Measurements from ENCODE around the gene ZNF134. TPM values are rescaled to one million over a fixed set of nuclear protein-coding genes. Genes with fewer than 3 reads are reported as not detected.

ZNF134 gene
- total RNA-seq: 21.2 TPM

DNA sequence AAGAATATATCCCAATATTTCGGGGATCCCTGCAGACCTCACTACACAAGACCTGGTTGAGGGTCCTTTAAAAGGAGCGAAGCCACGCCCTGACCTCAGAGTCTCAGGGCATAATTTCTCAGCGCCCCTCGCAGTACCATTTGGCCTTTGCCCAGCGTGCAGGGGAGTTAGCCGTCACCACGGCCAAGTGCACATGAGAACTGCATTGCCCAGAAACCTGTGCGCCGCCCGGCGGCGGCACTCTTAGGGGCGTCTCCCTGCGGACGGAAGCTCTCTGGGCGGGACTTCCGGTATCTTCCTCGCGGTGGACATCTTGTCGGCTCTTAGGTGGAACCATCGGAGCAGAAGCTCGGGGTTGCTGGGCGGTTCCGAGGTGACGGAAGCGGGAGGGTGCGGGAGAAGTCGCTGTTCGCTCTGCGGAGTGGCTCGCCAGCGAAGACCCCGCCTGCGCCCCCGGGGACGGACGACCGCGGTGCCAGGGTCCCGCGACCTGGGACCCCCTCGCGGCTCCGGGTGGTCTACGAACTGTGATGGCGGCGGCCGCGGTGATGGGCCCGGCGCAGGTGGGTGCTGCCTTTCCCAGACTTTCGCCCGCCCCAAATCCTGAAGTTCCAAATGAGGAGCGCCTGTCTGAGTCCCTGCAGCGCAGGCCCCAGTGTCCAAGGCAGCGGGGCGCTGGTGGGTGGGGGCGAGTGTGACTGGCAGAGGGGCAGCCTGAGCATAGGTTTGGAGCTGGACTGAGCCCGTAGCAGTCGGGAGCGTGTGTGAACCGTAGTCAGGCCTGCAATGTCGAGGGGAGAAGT lies at the start of gene ZNF134:
Gene ZNF134 (plus strand): TSS at position 302 of the 803 bp plus-strand sequence. CDS start 5,227 bp downstream, outside the sequence.
- DNase-seq: peak; percentile 84

DNA sequence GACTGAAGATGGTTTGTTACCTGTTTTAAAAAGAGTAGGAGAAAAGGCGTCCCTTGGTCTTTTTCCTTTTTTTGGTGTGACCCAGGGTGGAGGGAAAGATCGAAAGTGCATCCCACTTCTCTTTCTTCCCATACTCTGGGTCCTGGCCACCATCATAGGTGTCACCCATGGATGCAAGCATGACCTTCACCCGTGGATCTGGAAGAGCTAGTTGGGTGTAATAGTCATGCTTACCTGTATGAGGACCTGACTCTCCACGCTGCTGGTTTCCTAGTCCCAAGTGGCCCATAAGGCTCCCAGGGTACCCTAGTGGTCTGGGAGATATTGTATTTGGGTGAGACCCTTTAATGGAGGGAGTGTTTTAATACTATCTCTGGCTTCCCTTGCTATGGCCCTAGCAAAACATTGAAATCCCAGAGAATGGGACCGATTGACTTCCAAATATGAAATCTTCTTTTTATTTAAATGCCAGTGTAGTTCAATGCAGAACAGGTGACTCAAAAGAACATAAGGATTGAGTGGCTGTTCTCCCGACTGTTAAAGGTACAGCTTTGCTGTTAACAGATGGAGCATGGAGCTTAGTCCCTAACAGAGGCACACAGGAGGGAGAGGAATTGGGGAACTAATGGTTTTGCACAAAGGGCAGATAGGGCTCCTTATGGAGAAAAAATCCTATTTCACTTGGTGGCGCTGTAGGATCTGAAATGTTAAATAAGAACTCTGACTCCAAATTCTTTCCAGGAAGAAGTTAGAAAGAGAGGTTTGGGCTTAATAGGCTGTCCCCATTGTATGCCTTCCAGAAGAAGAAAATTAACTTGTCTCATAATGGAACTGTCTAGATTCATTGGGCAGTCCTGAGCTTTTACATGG lies 47.4 kb upstream of the ZNF134 start:
- no peak for DNase-seq

DNA sequence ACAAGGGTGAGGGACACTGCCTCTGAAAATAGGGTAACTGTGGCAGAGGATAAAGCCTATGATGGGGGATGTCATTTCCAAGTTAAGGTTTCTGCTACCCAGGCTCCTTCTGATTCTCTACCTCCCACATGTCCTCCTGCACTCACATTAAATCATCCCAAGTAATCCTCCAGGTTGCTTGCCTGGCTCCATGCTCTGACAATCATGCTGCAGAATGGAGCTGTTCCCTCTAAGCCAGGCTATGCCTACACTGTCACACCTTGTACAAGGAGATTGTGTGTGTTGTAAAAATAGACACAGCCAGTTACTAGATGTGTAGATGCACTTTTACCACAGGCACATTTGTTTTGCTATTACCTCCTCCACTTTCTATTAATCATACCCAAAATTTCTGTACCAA lies 43.3 kb upstream of the ZNF134 start:
- no peak for DNase-seq

DNA sequence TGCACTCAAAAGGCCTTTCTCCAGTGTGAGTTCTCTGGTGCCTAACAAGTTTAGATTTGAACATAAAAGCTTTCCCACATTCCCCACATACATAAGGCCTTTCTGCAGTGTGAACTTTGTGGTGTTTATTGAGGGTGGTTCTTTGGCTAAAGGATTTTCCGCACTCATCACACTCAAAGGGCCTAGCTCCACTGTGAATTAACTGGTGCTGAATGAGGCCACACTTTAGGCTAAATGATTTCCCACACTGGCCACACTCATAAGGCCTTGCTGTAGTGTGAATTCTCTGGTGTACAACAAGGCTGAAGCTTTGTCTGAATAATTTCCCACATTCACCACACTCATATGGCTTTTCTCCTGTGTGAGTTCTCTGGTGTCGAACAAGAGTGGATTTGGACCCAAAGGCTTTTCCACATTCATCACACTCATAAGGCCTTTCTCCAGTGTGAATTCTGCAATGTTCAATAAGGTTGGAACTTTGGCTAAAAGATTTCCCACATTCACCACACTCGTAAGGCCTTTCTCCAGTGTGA lies 41.6 kb upstream of the ZNF134 start:
- DNase-seq: no peak

DNA sequence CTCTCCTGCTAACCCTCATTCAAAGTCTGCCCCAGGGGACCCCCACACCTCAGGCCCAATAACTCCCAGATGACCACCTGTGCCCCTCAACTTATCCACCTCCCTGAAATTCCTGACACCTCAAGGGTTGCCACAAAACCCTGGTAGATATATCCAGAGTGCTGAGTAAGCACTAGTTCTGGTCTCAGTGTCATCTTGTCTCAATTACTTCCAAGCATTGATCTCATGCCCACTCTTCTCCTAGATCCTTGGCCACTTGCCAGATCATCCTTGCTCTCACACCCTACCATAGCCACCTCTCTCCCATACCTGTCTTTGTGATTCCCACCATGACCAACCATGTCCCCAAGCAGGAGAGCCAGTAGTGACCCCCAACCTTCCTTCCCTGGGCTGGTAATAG lies 37.4 kb upstream of the ZNF134 start:
- DNase-seq: no peak

- DNase-seq: peak; percentile 99
Measured at GRCh38 chr19:57578487-57579205, 35.4 kb upstream of the ZNF134 start, which contains the start of gene ZNF416. Gene ZNF416, minus strand, starts transcription at chr19:57578911. Its CDS starts 207 bp downstream, at chr19:57578704.

DNA sequence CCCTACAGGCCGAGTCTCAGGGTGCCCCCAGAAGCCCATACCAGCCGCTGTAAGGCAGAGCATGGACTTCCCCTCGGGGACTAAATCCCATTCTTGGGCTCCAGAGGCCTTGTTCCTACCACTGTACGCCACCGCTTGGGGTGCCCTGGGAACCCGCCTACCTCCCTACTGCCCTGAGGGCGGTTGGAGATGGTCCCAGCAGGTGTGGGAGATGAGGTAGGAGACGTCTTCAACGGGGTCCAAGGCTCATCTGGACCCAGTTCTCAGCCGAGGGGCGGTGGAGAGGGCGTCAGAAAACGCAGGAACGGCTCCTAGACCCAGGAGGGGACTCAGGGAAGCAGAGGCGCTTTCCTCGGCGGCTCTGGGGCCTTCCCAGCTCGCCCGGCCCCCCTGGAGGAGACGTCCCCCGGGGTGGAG lies 30.9 kb upstream of the ZNF134 start:
- DNase-seq: no peak

- peak; percentile 93 for DNase-seq
Measured at GRCh38 chr19:57583521-57584416, 30.3 kb upstream of the ZNF134 start, which contains the start of gene ZIK1. Gene ZIK1, plus strand, starts transcription at chr19:57584145. Its CDS starts 212 bp downstream, at chr19:57584357.

- no peak for DNase-seq
Measured at GRCh38 chr19:57587529-57587928, 26.5 kb upstream of the ZNF134 start.

- no peak for DNase-seq
Measured at GRCh38 chr19:57599377-57599760, 14.7 kb upstream of the ZNF134 start.

- DNase-seq: peak; percentile 90
Measured at GRCh38 chr19:57599761-57600383, 14.2 kb upstream of the ZNF134 start, which contains the start of gene ZNF530. Gene ZNF530, plus strand, starts transcription at chr19:57599885. Its CDS starts 4,461 bp downstream, at chr19:57604346.

- DNase-seq: no peak
Measured at GRCh38 chr19:57606931-57607330, 7.1 kb upstream of the ZNF134 start.

DNA sequence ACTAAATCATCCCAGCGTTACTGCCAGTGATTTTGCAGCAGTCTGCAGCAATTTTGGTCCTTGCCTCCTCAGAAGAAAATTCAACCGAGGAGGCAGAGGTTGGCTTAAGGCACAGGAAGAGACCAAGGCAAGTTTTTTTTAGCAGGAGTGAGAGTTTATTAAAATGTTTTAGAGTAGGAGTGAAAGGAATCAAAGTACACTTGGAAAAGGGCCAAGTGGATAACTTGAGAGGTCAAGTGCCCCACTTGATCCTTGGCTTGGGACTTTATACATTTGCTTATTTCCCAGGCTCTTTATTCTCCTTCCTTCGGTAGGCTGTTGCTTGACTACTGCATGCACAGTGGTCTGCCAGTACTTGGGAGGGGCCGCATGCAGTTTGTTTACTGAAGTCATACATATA lies 2.9 kb upstream of the ZNF134 start:
- no peak for DNase-seq

GRCh38 chr19:57615346-57615745 lies 1.3 kb downstream of the ZNF134 start:
- DNase-seq: no peak

- no peak for DNase-seq
Measured at GRCh38 chr19:57620673-57621348, 6.8 kb downstream of the ZNF134 start.

- no peak for DNase-seq
Measured at GRCh38 chr19:57623091-57623490, 9.0 kb downstream of the ZNF134 start.

DNA sequence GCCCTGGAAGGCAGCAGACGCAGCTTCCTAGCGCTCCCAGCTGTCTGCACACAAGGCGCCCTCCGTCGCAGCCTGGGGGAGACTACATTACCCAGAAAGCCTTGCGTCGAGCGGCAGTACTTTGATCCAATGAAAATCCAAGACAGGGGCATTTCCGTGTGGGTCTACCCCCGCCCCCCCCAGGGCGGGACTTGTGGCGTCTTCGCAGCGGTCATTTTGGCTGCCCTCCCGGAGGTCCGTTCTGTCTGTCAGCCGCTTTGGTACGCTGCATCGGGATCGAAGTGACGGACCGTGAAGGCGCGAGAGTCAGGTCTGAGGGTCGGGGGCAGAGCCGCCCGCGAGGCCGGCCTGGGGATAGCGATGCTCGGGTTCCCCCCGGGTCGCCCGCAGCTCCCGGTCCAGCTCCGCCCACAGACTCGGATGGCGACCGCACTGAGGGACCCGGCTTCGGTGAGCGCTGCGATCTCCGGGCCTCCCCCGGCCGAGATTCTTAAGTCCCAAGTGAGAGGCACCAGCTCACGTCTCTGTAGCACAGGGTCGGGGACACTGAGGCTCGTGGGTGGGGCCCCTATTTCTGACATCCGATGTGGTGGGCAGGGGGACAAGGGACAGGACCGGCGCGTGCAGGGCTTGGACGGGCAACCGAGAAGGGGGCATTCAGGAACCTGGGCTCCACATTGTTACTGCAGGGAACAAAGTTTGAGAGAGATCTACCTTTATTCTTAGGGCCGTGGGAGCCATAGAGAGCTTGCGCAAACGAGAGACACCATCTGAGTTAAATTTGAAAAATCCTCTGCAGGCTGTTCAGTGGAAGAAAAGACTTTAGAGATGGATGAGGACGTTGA lies 19.2 kb downstream of the ZNF134 start, which contains the start of gene ZNF211:
Gene ZNF211 (plus strand): TSS at position 182 of the 845 bp plus-strand sequence. CDS start 179 bp downstream, at position 361.
- peak; percentile 87 for DNase-seq

- no peak for DNase-seq
Measured at GRCh38 chr19:57633832-57634131, 19.7 kb downstream of the ZNF134 start.

- DNase-seq: no peak
Measured at GRCh38 chr19:57637379-57637778, 23.3 kb downstream of the ZNF134 start.
